ENCODE results near the gene GUCY1B1.
"Not testable (repeated sequence)": the region's sequence is repeated elsewhere in the genome, so short reads cannot be mapped to it uniquely, and the experiment has no call there.

GUCY1B1 gene

GRCh38 chr4:155762334-155762733 lies 3.5 kb downstream of the GUCY1B1 start:
- no peak for DNase-seq

GRCh38 chr4:155763551-155763950 lies 4.7 kb downstream of the GUCY1B1 start:
- no peak for DNase-seq

- no peak for DNase-seq
Measured at GRCh38 chr4:155765149-155765548, 6.3 kb downstream of the GUCY1B1 start.

GRCh38 chr4:155766622-155767021 lies 7.8 kb downstream of the GUCY1B1 start:
- no peak for DNase-seq

GRCh38 chr4:155768370-155768769 lies 9.5 kb downstream of the GUCY1B1 start:
- DNase-seq = no peak

- no peak for DNase-seq
Measured at GRCh38 chr4:155769090-155769489, 10.3 kb downstream of the GUCY1B1 start.

GRCh38 chr4:155772459-155773195 lies 13.8 kb downstream of the GUCY1B1 start:
- DNase-seq = no peak

GRCh38 chr4:155773196-155773800 lies 14.5 kb downstream of the GUCY1B1 start:
- DNase-seq = no peak

- no peak for DNase-seq
Measured at GRCh38 chr4:155774033-155774432, 15.2 kb downstream of the GUCY1B1 start.

GRCh38 chr4:155777971-155778735 lies 19.3 kb downstream of the GUCY1B1 start:
- DNase-seq = no peak

- no peak for DNase-seq
Measured at GRCh38 chr4:155780775-155781174, 22.0 kb downstream of the GUCY1B1 start.

GRCh38 chr4:155781249-155781831 lies 22.5 kb downstream of the GUCY1B1 start:
- no peak for DNase-seq

GRCh38 chr4:155784637-155785036 lies 25.8 kb downstream of the GUCY1B1 start:
- no peak for DNase-seq

- DNase-seq = no peak
Measured at GRCh38 chr4:155785828-155786227, 27.0 kb downstream of the GUCY1B1 start.

GRCh38 chr4:155787113-155787710 lies 28.4 kb downstream of the GUCY1B1 start:
- DNase-seq = no peak

- no peak for DNase-seq
Measured at GRCh38 chr4:155789391-155789790, 30.6 kb downstream of the GUCY1B1 start.

- DNase-seq = no peak
Measured at GRCh38 chr4:155789982-155790381, 31.2 kb downstream of the GUCY1B1 start.

GRCh38 chr4:155794589-155795236 lies 35.9 kb downstream of the GUCY1B1 start:
- no peak for DNase-seq

GRCh38 chr4:155795991-155796390 lies 37.2 kb downstream of the GUCY1B1 start:
- DNase-seq = no peak

- not testable (repeated sequence) for DNase-seq
Measured at GRCh38 chr4:155797581-155797980, 38.8 kb downstream of the GUCY1B1 start.

GRCh38 chr4:155799116-155799793 lies 40.4 kb downstream of the GUCY1B1 start:
- DNase-seq = no peak

GRCh38 chr4:155799794-155800123 lies 40.9 kb downstream of the GUCY1B1 start:
- no peak for DNase-seq

Measured in NK-92 treated with Interleukin-12 subunit alpha and Interleukin-12 subunit beta, amount 100 ng/mL, for 24 hours (cell line).